Mesothelial cell of epicardium (in vitro differentiated cells): ENCODE measurements around the gene CELA3B. TPM values are rescaled to one million over a fixed set of nuclear protein-coding genes. Genes with fewer than 3 reads are reported as not detected.

Experiments used
- DNase-seq, 2 experiments: peaks; one replicate each; pipeline ENCODE4 v3.0.0; 2021; ENCODE audit warnings: low spot score in 2 of 2; ENCODE audit not compliant: unreplicated experiment in 2 of 2
- H3K27ac Mint-ChIP-seq: 2 replicates; pipeline ENCODE4 v1.8.0; 2021; ENCODE audit warnings: mixed read lengths
- H3K27me3 Mint-ChIP-seq: 2 replicates; pipeline ENCODE4 v1.8.0; 2021; ENCODE audit warnings: low read depth, mixed read lengths
- H3K36me3 Mint-ChIP-seq: 2 replicates; pipeline ENCODE4 v1.8.0; 2021; ENCODE audit warnings: mixed read lengths
- H3K4me1 Mint-ChIP-seq: 2 replicates; pipeline ENCODE4 v1.8.0; 2021; ENCODE audit warnings: mixed read lengths
- H3K4me3 Mint-ChIP-seq: 2 replicates; pipeline ENCODE4 v1.8.0; 2021; ENCODE audit warnings: mild to moderate bottlenecking, moderate library complexity, mixed read lengths
- H3K9me3 Mint-ChIP-seq: 2 replicates; pipeline ENCODE4 v1.8.0; 2021; ENCODE audit warnings: mixed read lengths
- CTCF ChIP-seq: fragments of 200-600 bp; sonication (generic); IDR thresholded peaks from one replicate; pipeline ENCODE4 v1.5.0; 2021; ENCODE audit warnings: antibody characterized with exemption; ENCODE audit not compliant: unreplicated experiment
- total RNA-seq: library from RNA; stranded (reverse); gene quantifications from 3 replicates; pipeline ENCODE4 v1.2.1, GENCODE V29; 2021

The CELA3B gene
- total RNA-seq, 1 donor from 2014 or later: not detected

- no peak for DNase-seq
- no peak for TF ChIP-seq CTCF
- no peak overlapping the region for H3K27ac Mint-ChIP-seq
- H3K9me3 Mint-ChIP-seq: no peaks in the 10 kb centered on the region
- peaks cover 6% of the 10 kb centered on the region for H3K4me1 Mint-ChIP-seq
- H3K36me3 Mint-ChIP-seq: no peaks in the 10 kb centered on the region
- H3K27me3 Mint-ChIP-seq: peaks cover 3% of the 10 kb centered on the region
- no peak overlapping the region for H3K4me3 Mint-ChIP-seq
Observed at GRCh38 chr1:22018583-22019559, 42.0 kb downstream of the CELA3B start.

- Mint-ChIP-seq H3K4me1 (peaks cover 17% of the 10 kb centered on the region), H3K4me3 (no peak overlapping the region), H3K36me3 (no peaks in the 10 kb centered on the region), H3K9me3 (no peaks in the 10 kb centered on the region), H3K27me3 (no peaks in the 10 kb centered on the region), H3K27ac (no peak overlapping the region)
- TF ChIP-seq CTCF: no peak
- no peak for DNase-seq
Observed at GRCh38 chr1:22021061-22021460, 44.2 kb downstream of the CELA3B start.

- peak overlapping the region; percentile 98 for H3K27ac Mint-ChIP-seq
- peaks cover 24% of the 10 kb centered on the region for H3K4me1 Mint-ChIP-seq
- no peaks in the 10 kb centered on the region for H3K27me3 Mint-ChIP-seq
- H3K36me3 Mint-ChIP-seq: no peaks in the 10 kb centered on the region
- H3K9me3 Mint-ChIP-seq: no peaks in the 10 kb centered on the region
- H3K4me3 Mint-ChIP-seq: peak overlapping the region; percentile 76
- no peak for DNase-seq
- no peak for TF ChIP-seq CTCF
Observed at GRCh38 chr1:22024485-22025367, 47.9 kb downstream of the CELA3B start.

- Mint-ChIP-seq H3K9me3 (no peaks in the 10 kb centered on the region), H3K27me3 (no peaks in the 10 kb centered on the region), H3K36me3 (no peaks in the 10 kb centered on the region), H3K4me1 (peaks cover 24% of the 10 kb centered on the region), H3K4me3 (peak overlapping the region; percentile 76), H3K27ac (peak overlapping the region; percentile 98)
- peak; percentile 68 to 86 for DNase-seq
- TF ChIP-seq CTCF: no peak
Observed at GRCh38 chr1:22025368-22026155, 48.7 kb downstream of the CELA3B start.

- peak overlapping the region; percentile 76 for H3K4me3 Mint-ChIP-seq
- H3K27ac Mint-ChIP-seq: peak overlapping the region; percentile 21
- TF ChIP-seq CTCF: no peak
- peaks cover 32% of the 10 kb centered on the region for H3K4me1 Mint-ChIP-seq
- DNase-seq: no peak
- no peaks in the 10 kb centered on the region for H3K9me3 Mint-ChIP-seq
- H3K36me3 Mint-ChIP-seq: no peaks in the 10 kb centered on the region
- H3K27me3 Mint-ChIP-seq: no peaks in the 10 kb centered on the region
Observed at GRCh38 chr1:22026924-22027289, 50.1 kb downstream of the CELA3B start.
